PC-3 (cell line): Measurements from ENCODE around the gene METAP2. TPM values are rescaled to one million over a fixed set of nuclear protein-coding genes. Genes with fewer than 3 reads are reported as not detected.

ENCODE experiments used
- ATAC-seq: fragments of 200-7000 bp; cut with Tn5 transposase; 2 replicates; pipeline ENCODE4 v1.9.1; 2020; ENCODE audit warnings: mild to moderate bottlenecking, moderate library complexity
- BruUV-seq: library from RNA; stranded (reverse); fragments of 400-500 nt; replicated peaks from 2 replicates; lab custom pipeline; 2021; lab: Mats Ljungman, UMichigan
- CTCF ChIA-PET: fragments of 300-600 bp; sonication (Branson Sonifier 250); formaldehyde crosslinking; loops from one replicate; lab custom pipeline; 2022; ENCODE audit warnings: antibody characterized with exemption; lab: Charles Lee
- POLR2A ChIA-PET: fragments of 300-600 bp; sonication (Branson Sonifier 250); formaldehyde crosslinking; loops from one replicate; lab custom pipeline; 2022; ENCODE audit warnings: antibody characterized with exemption; ENCODE audit not compliant: unreplicated experiment; lab: Charles Lee
- DNase-seq: peaks from one replicate; pipeline ENCODE4 v3.0.0-alpha.2; 2015
- H2AFZ ChIP-seq: fragments of 300-600 bp; sonication (generic); 2 replicates; pipeline ENCODE4 v1.6.0; 2016; ENCODE audit warnings: antibody characterized with exemption, low read length
- H3F3A ChIP-seq: fragments of 300-600 bp; sonication (generic); one replicate; pipeline ENCODE4 v1.6.0; 2017; ENCODE audit warnings: antibody characterized with exemption, low read length, control low read depth, mild to moderate bottlenecking; ENCODE audit not compliant: unreplicated experiment
- H3K27ac ChIP-seq: fragments of 300-600 bp; sonication (generic); 2 replicates; pipeline ENCODE4 v1.5.1; 2016; ENCODE audit warnings: mild to moderate bottlenecking, low read length
- H3K27me3 ChIP-seq: fragments of 300-600 bp; sonication (generic); 2 replicates; pipeline ENCODE4 v1.6.1; 2016; ENCODE audit warnings: low read length, mixed read lengths
- H3K36me3 ChIP-seq: fragments of 300-600 bp; sonication (generic); 2 replicates; pipeline ENCODE4 v1.6.1; 2016; ENCODE audit warnings: low read depth, mixed run types, low read length, mixed read lengths
- H3K4me1 ChIP-seq: fragments of 300-600 bp; sonication (generic); 2 replicates; pipeline ENCODE4 v1.5.1; 2016; ENCODE audit warnings: low read length; ENCODE audit not compliant: insufficient read depth
- H3K4me2 ChIP-seq: fragments of 300-600 bp; sonication (generic); 2 replicates; pipeline ENCODE4 v1.6.0; 2016; ENCODE audit warnings: low read length
- H3K4me3 ChIP-seq: fragments of 300-600 bp; sonication (generic); 2 replicates; pipeline ENCODE4 v1.5.1; 2016; ENCODE audit warnings: mild to moderate bottlenecking, low read length, mixed read lengths
- H3K79me2 ChIP-seq: fragments of 300-600 bp; sonication (generic); 2 replicates; pipeline ENCODE4 v1.6.1; 2017; ENCODE audit warnings: low read length, mixed read lengths
- H3K9ac ChIP-seq: fragments of 300-600 bp; sonication (generic); 2 replicates; pipeline ENCODE4 v1.6.0; 2016; ENCODE audit warnings: mild to moderate bottlenecking, low read length
- H3K9me2 ChIP-seq: fragments of 300-600 bp; sonication (generic); replicated peaks from 2 replicates; pipeline ENCODE4 v1.6.1; 2016; ENCODE audit warnings: mixed run types, low read length, mixed read lengths
- H3K9me3 ChIP-seq: fragments of 300-600 bp; sonication (generic); 2 replicates; pipeline ENCODE4 v1.6.1; 2016; ENCODE audit warnings: low read length, mixed read lengths
- H4K20me1 ChIP-seq: fragments of 300-600 bp; sonication (generic); 2 replicates; pipeline ENCODE4 v1.6.1; 2016; ENCODE audit warnings: low read length, mixed read lengths
- EZH2 ChIP-seq: fragments of 300-600 bp; sonication (generic); IDR thresholded peaks from one replicate; pipeline ENCODE4 v1.6.1; 2017; ENCODE audit warnings: antibody characterized with exemption, mild to moderate bottlenecking, low read length; ENCODE audit not compliant: unreplicated experiment
- EZH2phosphoT487 ChIP-seq: fragments of 300-600 bp; sonication (generic); IDR thresholded peaks from 2 replicates; pipeline ENCODE4 v1.6.1; 2018; ENCODE audit warnings: mild to moderate bottlenecking, antibody characterized with exemption, low read length, borderline replicate concordance
- intact Hi-C: fragments of 100-400 bp; cut with micrococcal nuclease; formaldehyde crosslinking; loops from 2 replicates; pipeline ENCODE4 v1.9.0; 2023
- total RNA-seq: library from RNA; depleted of rRNA; stranded (reverse); fragments of >200 nt; gene quantifications from 2 replicates; pipeline ENCODE4 v1.2.3, GENCODE V29; 2014
- TF ChIP-seq, protein P1 (sequence below): fragments of 300-600 bp; sonication (generic); conservative IDR thresholded peaks from 2 replicates; pipeline ENCODE4 v1.5.1; 2017; ENCODE audit warnings: antibody characterized with exemption, low read depth, mild to moderate bottlenecking, low read length

The METAP2 gene
- total RNA-seq, 1 experiment from 2014 or later: 79.2 TPM

DNA sequence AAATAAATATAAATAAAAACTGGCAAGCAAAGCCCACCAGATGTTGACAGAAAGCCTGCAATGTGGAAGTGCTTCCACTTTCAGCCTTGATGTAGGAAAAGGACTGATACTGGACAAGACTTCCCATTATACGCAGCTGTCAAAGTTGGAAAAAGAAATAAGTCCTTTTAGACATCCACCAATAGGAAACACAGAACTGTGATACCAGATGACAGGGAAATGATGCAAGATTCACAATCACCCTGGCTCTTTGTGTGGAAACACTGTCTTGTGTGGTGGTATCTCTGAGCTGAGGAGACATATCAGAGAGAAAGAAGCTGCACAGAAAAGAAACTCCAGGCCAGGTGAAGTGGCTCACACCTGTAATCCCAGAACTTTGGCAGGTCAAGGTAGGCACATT lies 13.8 kb upstream of the METAP2 start:
- Histone ChIP-seq H2AFZ (no peak overlapping the region), H3K36me3 (no peaks in the 10 kb centered on the region), H3K79me2 (no peaks in the 10 kb centered on the region), H3K4me2 (no peak overlapping the region), H3K9me2 (no peaks in the 10 kb centered on the region), H3K9ac (no peak overlapping the region), H3K27ac (no peak overlapping the region), H3F3A (no peaks in the 10 kb centered on the region), H3K4me1 (0 out of 2 replicates have a peak, but pooled peaks cover 2% of the 10 kb centered on the region), H3K4me3 (no peak overlapping the region), H4K20me1 (no peaks in the 10 kb centered on the region), H3K27me3 (no peaks in the 10 kb centered on the region), H3K9me3 (no peaks in the 10 kb centered on the region)
- ChIA-PET POLR2A (no interaction called here), CTCF (no interaction called here)
- BruUV-seq: no TSS peak
- TF ChIP-seq, protein P1, sequence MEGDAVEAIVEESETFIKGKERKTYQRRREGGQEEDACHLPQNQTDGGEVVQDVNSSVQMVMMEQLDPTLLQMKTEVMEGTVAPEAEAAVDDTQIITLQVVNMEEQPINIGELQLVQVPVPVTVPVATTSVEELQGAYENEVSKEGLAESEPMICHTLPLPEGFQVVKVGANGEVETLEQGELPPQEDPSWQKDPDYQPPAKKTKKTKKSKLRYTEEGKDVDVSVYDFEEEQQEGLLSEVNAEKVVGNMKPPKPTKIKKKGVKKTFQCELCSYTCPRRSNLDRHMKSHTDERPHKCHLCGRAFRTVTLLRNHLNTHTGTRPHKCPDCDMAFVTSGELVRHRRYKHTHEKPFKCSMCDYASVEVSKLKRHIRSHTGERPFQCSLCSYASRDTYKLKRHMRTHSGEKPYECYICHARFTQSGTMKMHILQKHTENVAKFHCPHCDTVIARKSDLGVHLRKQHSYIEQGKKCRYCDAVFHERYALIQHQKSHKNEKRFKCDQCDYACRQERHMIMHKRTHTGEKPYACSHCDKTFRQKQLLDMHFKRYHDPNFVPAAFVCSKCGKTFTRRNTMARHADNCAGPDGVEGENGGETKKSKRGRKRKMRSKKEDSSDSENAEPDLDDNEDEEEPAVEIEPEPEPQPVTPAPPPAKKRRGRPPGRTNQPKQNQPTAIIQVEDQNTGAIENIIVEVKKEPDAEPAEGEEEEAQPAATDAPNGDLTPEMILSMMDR: no peak
- TF ChIP-seq EZH2 (no peak), EZH2phosphoT487 (no peak)
- ATAC-seq: no peak
- DNase-seq: no peak
- intact Hi-C loops: no loop called here

DNA sequence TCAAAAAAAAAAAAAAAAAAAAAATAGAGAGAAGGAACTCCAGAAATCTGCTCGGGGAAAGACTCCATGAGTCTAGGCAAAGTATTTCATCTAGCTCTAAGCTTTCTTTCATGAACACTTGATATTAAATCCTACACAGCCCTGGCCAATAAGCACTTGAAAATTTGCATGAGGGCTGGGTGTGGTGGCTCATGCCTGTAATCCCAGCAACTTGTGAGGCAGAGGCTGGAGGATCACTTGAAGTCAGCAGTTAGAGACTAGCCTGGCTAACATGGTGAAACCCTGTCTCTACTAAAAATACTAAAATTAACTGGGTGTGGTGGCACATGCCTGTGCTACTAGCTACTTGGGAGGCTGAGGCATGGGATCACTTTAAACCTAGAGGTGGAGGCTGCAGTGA lies 13.1 kb upstream of the METAP2 start:
- Histone ChIP-seq H3K9me2 (no peaks in the 10 kb centered on the region), H2AFZ (no peak overlapping the region), H3K36me3 (no peaks in the 10 kb centered on the region), H3K4me3 (no peak overlapping the region), H3K27me3 (no peaks in the 10 kb centered on the region), H3K27ac (no peak overlapping the region), H3K9ac (no peak overlapping the region), H3K4me1 (no peaks in the 10 kb centered on the region), H3K79me2 (no peaks in the 10 kb centered on the region), H4K20me1 (no peaks in the 10 kb centered on the region), H3F3A (no peaks in the 10 kb centered on the region), H3K9me3 (no peaks in the 10 kb centered on the region), H3K4me2 (no peak overlapping the region)
- intact Hi-C loops: no loop called here
- ChIA-PET CTCF (no interaction called here), POLR2A (no interaction called here)
- TF ChIP-seq EZH2 (no peak), EZH2phosphoT487 (no peak)
- TF ChIP-seq, protein P1: no peak
- no TSS peak for BruUV-seq
- DNase-seq: no peak
- no peak for ATAC-seq

DNA sequence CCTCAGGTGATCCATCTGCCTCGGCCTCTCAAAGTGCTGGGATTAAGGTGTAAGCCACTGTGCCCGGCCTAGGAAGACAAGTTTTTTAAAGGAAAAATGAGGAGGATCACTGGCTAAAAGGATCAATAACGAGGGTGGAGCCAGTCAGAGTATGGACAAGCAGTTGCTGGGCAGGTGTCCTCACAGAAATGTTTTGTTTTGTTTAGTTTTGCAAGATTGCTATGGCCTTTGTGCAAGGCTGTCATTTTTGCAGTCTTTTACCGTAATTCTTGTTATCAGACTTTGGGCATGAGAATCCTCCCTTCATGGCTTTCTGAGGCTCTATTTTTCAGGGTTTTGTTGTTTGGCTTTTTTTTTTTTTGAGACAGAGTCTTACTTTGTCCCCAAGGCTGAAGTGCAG lies 11.9 kb upstream of the METAP2 start:
- Histone ChIP-seq H3K27ac (no peak overlapping the region), H3K9ac (no peak overlapping the region), H3K27me3 (no peaks in the 10 kb centered on the region), H3F3A (no peaks in the 10 kb centered on the region), H3K36me3 (no peaks in the 10 kb centered on the region), H3K4me2 (no peak overlapping the region), H2AFZ (no peak overlapping the region), H3K79me2 (no peaks in the 10 kb centered on the region), H4K20me1 (no peaks in the 10 kb centered on the region), H3K9me3 (no peaks in the 10 kb centered on the region), H3K4me1 (no peaks in the 10 kb centered on the region), H3K9me2 (no peaks in the 10 kb centered on the region), H3K4me3 (no peak overlapping the region)
- TF ChIP-seq EZH2phosphoT487 (no peak), EZH2 (no peak)
- TF ChIP-seq, protein P1: no peak
- ATAC-seq: no peak
- ChIA-PET POLR2A (no interaction called here), CTCF (no interaction called here)
- no TSS peak for BruUV-seq
- no peak for DNase-seq
- intact Hi-C loops: no loop called here
